ENCODE results near the gene HYAL2. TPM values are rescaled to one million over a fixed set of nuclear protein-coding genes. Genes with fewer than 3 reads are reported as not detected.

Gene HYAL2
- total and polyA plus RNA-seq, 12 donors: 25.1 to 135 (median 39.0) TPM

DNA sequence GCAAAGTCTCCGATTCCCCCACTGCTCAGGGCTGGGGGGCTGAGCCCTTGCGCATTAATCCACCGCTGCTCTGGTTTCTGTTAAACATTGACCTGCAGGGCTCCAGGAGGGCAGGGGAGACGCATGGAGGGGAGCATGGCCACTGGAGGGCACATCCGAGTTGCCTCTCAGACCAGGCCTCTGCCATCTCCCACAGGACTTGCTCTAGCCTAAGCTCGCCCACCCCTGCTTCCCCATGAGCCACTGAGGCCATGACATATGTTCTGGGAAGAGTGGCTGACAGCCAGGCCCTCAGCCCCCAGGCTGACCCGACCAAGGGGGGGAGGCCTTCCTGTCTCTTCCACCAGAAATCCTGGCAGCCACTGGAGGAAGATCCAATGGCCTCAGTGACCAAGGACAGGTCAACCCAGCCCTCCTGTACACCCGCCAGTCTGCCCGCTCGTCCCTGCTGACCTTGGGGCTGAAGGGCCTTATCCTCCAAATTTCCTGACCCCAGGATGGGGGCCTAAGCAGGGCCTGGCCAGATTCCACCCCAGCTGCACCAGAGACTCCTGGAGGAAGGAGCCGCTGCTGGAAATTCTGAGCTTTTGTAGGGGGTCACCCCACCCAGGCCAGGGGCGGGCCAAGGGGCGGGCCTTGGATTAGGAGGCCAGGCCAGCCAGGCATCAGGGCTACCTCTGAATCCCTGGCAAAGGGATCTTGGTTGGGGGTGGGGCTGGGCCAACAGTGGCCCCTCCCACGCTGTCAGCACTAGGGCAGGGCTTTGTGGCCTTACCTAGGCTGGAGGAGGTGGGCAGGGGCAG, 19.3 kb downstream of the HYAL2 start, which contains the start of gene HYAL1:
Gene HYAL1, minus strand, starts transcription at position 562 of the 803 bp plus-strand sequence. CDS start 618 bp downstream, outside the sequence.
- no peaks in the 10 kb centered on the region for H3K27me3 ChIP-seq
- DNase-seq (peak; percentile 90 to 91), ATAC-seq (peak; percentile 32 to 69 (median 56))
- peaks cover 20 to 53% (median 45%) of the 10 kb centered on the region in 9 donors for H3K4me1 ChIP-seq
- peaks cover 0 to 12% (median 0%) of the 10 kb centered on the region in 9 donors for H3K36me3 ChIP-seq
- no peaks in the 10 kb centered on the region for H3K9me3 ChIP-seq
- peak within 1 kb of the TSS; percentile 45 to 82 (median 56) for H3K4me3 ChIP-seq
- TF ChIP-seq, protein P1, sequence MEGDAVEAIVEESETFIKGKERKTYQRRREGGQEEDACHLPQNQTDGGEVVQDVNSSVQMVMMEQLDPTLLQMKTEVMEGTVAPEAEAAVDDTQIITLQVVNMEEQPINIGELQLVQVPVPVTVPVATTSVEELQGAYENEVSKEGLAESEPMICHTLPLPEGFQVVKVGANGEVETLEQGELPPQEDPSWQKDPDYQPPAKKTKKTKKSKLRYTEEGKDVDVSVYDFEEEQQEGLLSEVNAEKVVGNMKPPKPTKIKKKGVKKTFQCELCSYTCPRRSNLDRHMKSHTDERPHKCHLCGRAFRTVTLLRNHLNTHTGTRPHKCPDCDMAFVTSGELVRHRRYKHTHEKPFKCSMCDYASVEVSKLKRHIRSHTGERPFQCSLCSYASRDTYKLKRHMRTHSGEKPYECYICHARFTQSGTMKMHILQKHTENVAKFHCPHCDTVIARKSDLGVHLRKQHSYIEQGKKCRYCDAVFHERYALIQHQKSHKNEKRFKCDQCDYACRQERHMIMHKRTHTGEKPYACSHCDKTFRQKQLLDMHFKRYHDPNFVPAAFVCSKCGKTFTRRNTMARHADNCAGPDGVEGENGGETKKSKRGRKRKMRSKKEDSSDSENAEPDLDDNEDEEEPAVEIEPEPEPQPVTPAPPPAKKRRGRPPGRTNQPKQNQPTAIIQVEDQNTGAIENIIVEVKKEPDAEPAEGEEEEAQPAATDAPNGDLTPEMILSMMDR (IDR thresholded peaks at IDR 0.05): peak in 7 of 9 donors; percentile 22 to 60 (median 31)
- WGBS, 2 donors: 26 to 33% methylated on average over 14 of the region's 14 CpGs
- intact Hi-C loops (cut with DNase I): loop anchor here in 2 of 10 donors (1.0 to 5.0 kb wide), 2 partner anchors 18 to 34 kb away; no protein-coding TSS in a partner anchor
- peak within 1 kb of the TSS; percentile 66 to 95 (median 94) for H3K27ac ChIP-seq

GRCh38 chr3:50302095-50303012, 20.2 kb downstream of the HYAL2 start:
- TF ChIP-seq, protein P1 (IDR thresholded peaks at IDR 0.05): no peak
- DNase-seq (no peak), ATAC-seq (no peak)
- intact Hi-C loops (cut with DNase I): loop anchor here in 2 of 10 donors (1.0 to 5.0 kb wide), 2 partner anchors 19 to 35 kb away; no protein-coding TSS in a partner anchor
- Histone ChIP-seq H3K4me1 (peaks cover 22 to 59% (median 52%) of the 10 kb centered on the region in 9 donors), H3K27me3 (no peaks in the 10 kb centered on the region), H3K36me3 (peaks cover 0 to 15% (median 0%) of the 10 kb centered on the region in 9 donors), H3K27ac (peak overlapping the region; percentile 66 to 95 (median 94)), H3K9me3 (no peaks in the 10 kb centered on the region), H3K4me3 (peak overlapping the region; percentile 45 to 82 (median 56))
- WGBS, 2 donors: 72 to 85% methylated on average over 32 of the region's 32 CpGs

DNA sequence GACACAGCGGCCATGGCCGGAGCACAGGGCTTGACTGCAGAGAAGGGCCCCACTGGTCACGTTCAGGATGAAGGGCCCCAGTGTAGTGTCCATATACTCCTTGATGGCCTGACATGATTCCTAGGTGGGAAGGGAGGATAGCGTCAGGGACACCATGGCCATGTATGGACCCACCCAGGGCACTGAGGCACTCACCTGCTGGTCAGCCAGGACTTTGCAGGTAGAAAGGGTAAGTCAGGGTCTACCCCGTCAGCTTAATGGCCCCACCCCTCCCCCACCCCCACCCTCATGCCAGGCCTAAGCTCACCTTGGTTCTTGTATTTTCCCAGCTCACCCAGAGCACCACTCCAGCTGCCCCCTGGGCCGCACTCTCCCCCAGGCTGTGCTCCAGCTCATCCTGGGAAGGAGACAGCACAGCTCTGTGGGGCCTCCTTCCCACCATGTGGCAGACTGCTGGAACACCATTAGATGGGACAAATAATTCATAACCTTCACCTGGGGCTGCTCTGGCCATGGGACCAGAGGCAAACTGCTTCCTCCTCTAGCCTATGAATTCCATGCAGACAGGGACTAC, 21.8 kb downstream of the HYAL2 start:
- 87 to 91% methylated on average over 6 of the region's 6 CpGs for WGBS, 2 donors
- no peaks in the 10 kb centered on the region for H3K9me3 ChIP-seq
- no peak for ATAC-seq

More for the DNA sequence above, 21.8 kb downstream of the HYAL2 start:
- TF ChIP-seq, protein P1 (IDR thresholded peaks at IDR 0.05): no peak
- Histone ChIP-seq H3K27ac (peak overlapping the region; percentile 66 to 95 (median 94)), H3K4me1 (peaks cover 22 to 59% (median 52%) of the 10 kb centered on the region in 9 donors), H3K4me3 (peak overlapping the region in 9 of 10 donors; percentile 16 to 82 (median 63)), H3K36me3 (peaks cover 0 to 22% (median 0%) of the 10 kb centered on the region in 9 donors), H3K27me3 (no peaks in the 10 kb centered on the region)
- no peak for DNase-seq
- intact Hi-C loops (cut with DNase I): loop anchor here in 2 of 10 donors (2.0 to 5.0 kb wide), 2 partner anchors 20 to 37 kb away; no protein-coding TSS in a partner anchor

Data from heart right ventricle (tissue), 16 donors.